Coronary artery (tissue), 2 donors: Measurements from ENCODE around the gene TBC1D9.

Experiments
- DNase-seq: peaks from one replicate; pipeline ENCODE4 v3.0.0-alpha.2; 2017; ENCODE audit warnings: low spot score
- H3K27ac ChIP-seq, 2 donors: fragments of 200-600 bp; sonication (generic); one replicate each; pipeline ENCODE4 v1.5.1; 2016 to 2019
- H3K4me3 ChIP-seq: fragments of 200-600 bp; sonication (generic); 2 replicates; pipeline ENCODE4 v1.5.1; 2016; ENCODE audit warnings: mild to moderate bottlenecking, moderate library complexity
- TF ChIP-seq, protein P1 (sequence below): fragments of 200-600 bp; sonication (generic); IDR thresholded peaks from one replicate; pipeline ENCODE4 v1.5.1; 2019; ENCODE audit warnings: antibody characterized with exemption

TBC1D9 gene

DNA sequence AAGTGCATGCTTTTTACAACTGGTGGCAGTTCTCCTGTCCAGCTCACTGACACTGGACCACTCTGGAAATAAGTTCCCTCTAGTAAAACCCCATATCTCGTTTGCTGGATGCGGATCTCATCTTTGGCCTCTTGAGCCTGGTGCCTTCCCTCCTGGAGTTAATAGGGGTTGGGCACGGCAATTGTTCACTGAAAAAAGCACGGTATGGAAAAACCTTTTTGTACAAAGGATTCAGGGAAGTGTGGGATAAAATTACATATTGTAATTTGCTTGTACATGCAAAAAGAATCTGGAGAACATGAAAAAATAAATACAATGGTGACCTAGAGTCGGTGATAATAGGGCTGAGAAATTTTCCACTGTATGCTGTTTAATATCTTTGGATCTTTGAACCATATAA, 30.6 kb downstream of the TBC1D9 start:
- Histone ChIP-seq H3K4me3 (no peak overlapping the region), H3K27ac (no peak overlapping the region)
- TF ChIP-seq, protein P1, sequence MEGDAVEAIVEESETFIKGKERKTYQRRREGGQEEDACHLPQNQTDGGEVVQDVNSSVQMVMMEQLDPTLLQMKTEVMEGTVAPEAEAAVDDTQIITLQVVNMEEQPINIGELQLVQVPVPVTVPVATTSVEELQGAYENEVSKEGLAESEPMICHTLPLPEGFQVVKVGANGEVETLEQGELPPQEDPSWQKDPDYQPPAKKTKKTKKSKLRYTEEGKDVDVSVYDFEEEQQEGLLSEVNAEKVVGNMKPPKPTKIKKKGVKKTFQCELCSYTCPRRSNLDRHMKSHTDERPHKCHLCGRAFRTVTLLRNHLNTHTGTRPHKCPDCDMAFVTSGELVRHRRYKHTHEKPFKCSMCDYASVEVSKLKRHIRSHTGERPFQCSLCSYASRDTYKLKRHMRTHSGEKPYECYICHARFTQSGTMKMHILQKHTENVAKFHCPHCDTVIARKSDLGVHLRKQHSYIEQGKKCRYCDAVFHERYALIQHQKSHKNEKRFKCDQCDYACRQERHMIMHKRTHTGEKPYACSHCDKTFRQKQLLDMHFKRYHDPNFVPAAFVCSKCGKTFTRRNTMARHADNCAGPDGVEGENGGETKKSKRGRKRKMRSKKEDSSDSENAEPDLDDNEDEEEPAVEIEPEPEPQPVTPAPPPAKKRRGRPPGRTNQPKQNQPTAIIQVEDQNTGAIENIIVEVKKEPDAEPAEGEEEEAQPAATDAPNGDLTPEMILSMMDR = no peak
- DNase-seq = no peak

DNA sequence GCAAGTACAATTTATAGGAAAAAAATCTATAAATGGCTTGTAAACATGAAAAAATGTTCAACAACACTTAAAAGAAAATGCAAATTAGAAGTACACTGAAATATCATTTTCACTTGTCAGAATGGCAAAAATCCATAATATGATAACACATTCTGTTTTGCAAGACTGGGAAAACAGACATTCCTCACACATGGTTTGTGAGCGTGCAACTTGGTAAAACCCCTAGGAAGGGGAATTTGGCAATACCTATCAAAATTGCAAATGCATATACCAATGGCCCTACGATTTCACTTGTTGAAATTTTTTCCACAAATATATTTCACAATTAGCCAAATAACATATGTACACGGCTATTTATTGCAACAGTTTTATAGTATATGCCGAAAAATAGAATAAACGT, 31.4 kb downstream of the TBC1D9 start:
- TF ChIP-seq, protein P1 = no peak
- Histone ChIP-seq H3K4me3 (no peak overlapping the region), H3K27ac (no peak overlapping the region)
- DNase-seq = no peak

DNA sequence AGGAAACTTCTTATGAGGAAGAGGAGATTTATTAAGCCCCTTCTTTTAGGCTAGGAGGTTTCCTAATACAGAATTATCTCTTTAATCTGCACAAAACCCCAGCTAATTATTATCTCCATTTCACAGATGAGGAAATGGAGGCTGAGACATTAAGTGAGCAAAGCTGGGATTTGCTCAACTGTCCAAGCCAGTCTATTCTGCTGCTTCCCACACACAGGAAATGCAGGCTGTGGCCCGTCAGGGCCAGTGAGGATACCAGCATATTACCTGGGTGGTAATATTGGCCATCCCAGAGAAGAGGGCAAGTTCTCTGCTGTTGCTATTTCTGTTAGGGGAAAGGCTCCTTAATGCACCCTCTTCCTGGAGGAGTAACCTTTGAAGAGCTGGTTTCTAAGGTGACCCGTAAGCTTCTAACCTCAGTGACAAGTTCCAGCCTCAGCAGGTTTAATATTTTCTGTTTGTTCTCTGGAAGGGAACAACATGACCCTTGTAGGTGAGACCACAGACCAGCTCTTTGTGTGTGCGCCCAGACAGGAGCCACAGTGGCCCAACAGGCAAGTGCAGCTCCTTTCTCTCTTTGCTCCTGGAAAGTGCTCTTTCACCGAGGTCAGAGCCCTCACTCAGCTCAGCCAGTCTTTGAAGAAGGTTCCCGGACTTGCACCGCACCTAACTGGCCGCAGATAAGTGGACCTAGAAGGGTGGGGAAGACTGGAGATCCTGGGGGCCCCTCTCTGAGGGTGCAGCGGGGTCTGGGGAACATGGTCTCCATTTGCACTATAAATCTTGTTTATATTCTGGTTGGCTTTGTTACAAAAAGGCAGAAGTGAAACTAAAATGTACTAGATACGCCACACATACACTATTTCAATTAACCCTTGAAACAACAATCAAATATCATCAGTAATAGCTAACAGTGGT, 35.5 kb downstream of the TBC1D9 start:
- H3K27ac ChIP-seq = peak overlapping the region in 1 of 2 donors; percentile 60

DNA sequence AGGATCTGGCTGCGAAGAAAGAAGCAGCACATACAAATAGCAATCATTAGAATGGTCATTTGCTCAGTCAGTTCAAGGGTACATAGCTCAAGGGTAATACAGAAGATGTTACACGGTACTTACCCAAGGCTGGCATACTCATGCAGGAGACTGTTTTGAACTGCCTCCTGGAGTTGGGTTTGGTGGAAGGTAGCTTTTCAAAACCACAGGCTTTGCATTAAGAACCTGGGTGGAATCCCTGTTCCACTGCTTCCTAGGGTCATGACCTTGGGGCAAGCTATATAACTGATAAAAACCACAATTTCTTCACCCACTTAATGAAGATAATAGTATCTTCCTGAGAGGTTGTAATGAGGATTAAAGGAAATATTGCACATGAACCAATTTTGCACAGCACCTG, 36.5 kb downstream of the TBC1D9 start:
- TF ChIP-seq, protein P1 = no peak
- Histone ChIP-seq H3K4me3 (no peak overlapping the region), H3K27ac (peak overlapping the region in 1 of 2 donors; percentile 2)
- no peak for DNase-seq

More for the DNA sequence above, 35.5 kb downstream of the TBC1D9 start:
- TF ChIP-seq, protein P1 = no peak
- H3K4me3 ChIP-seq = peak overlapping the region; percentile 14
- DNase-seq = no peak

DNA sequence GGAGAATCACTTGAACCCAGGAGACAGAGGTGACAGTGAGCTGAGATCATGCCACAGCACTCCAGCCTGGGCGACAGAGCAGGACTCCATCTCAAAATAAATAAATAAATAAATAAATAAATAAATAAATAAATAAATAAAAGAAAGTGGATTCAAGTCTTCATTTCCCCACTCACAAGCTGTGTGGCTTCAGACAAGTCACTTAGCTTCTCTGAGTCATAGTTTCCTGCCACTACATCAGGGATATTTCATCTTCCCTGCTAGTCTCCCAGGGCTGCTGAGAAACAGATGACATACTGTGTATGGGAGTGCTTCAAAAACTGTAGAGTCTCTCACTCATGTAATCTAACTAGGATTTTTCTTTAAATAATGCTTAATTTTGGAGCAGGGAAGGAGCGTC, 37.2 kb downstream of the TBC1D9 start:
- Histone ChIP-seq H3K4me3 (no peak overlapping the region), H3K27ac (peak overlapping the region in 1 of 2 donors; percentile 2)
- no peak for DNase-seq
- TF ChIP-seq, protein P1 = no peak

DNA sequence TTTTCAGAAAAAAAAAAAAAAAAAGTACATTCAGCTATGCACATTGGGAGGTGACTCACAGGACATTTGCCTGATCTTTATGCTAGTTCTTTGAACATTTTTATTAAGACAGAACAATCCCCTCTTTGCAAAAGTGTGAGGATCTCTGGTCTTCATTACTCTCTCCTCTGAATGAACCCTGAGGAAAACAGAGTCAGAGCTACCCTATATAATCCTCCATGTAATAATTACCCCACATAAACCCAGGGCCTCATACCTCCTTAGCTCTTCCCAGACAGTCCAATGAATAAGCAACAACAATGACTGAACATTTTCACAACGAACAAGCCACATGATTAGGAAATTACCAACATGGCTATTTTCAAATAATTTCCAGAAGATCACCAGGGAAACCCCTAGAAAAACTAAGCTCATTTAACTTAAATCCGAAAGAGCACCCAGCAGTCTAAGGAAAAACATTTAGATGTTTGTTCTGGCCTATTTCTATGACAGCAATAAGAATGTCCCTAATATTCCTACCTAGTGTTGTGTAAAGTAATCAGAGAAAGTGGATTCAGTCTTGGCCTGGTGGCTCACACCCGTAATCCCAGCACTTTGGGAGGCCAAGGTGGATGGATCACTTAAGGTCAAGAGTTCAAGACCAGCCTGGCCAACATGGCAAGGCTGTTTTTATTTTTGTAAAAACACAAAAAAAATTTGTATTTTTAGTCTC, 37.8 kb downstream of the TBC1D9 start:
- no peak for DNase-seq
- Histone ChIP-seq H3K4me3 (no peak overlapping the region), H3K27ac (peak overlapping the region in 1 of 2 donors; percentile 26)
- TF ChIP-seq, protein P1 = no peak
